ENCODE measurements around the gene SPINK5.

SPINK5 gene, protein sequence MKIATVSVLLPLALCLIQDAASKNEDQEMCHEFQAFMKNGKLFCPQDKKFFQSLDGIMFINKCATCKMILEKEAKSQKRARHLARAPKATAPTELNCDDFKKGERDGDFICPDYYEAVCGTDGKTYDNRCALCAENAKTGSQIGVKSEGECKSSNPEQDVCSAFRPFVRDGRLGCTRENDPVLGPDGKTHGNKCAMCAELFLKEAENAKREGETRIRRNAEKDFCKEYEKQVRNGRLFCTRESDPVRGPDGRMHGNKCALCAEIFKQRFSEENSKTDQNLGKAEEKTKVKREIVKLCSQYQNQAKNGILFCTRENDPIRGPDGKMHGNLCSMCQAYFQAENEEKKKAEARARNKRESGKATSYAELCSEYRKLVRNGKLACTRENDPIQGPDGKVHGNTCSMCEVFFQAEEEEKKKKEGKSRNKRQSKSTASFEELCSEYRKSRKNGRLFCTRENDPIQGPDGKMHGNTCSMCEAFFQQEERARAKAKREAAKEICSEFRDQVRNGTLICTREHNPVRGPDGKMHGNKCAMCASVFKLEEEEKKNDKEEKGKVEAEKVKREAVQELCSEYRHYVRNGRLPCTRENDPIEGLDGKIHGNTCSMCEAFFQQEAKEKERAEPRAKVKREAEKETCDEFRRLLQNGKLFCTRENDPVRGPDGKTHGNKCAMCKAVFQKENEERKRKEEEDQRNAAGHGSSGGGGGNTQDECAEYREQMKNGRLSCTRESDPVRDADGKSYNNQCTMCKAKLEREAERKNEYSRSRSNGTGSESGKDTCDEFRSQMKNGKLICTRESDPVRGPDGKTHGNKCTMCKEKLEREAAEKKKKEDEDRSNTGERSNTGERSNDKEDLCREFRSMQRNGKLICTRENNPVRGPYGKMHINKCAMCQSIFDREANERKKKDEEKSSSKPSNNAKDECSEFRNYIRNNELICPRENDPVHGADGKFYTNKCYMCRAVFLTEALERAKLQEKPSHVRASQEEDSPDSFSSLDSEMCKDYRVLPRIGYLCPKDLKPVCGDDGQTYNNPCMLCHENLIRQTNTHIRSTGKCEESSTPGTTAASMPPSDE

DNA sequence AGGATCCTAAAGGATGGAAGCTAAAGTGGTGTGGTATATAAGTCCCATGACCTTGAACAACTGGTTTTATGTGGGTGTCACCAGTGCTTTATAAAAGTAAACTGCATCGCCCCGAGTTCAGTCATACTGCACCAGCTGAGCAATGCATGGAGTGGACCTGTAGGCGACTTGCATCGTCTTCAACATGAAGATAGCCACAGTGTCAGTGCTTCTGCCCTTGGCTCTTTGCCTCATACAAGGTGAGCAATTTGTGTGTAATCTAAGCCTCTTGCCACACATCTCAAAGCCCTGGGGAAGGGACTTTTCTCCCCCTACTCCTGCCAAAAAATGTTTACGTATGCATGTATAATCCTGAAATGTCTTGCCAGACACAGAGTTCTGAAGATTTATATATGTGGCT lies at the start of gene SPINK5:
Gene SPINK5 (plus strand): TSS at position 120 of the 400 bp plus-strand sequence. CDS start 65 bp downstream, at position 185.
- Histone ChIP-seq H3K79me2 (no peaks in the 10 kb centered on the region), H3K36me3 (ENCODE audit: control insufficient read depth, insufficient read depth, low read length) (no peaks in the 10 kb centered on the region), H3K9me3 (ENCODE audit: control insufficient read depth, low read length) (no peaks in the 10 kb centered on the region), H3K4me1 (no peaks in the 10 kb centered on the region), H3K27ac (no peak within 1 kb of the TSS), H3K4me3 (ENCODE audit: low read depth, low read length) (no peak within 1 kb of the TSS), H3K4me2 (ENCODE audit: low read length) (no peak within 1 kb of the TSS), H2AFZ (no peak within 1 kb of the TSS), H3K27me3 (ENCODE audit: control insufficient read depth, insufficient read depth, low read length) (no peaks in the 10 kb centered on the region), H3K9ac (no peak within 1 kb of the TSS)
- TF ChIP-seq, protein P1, sequence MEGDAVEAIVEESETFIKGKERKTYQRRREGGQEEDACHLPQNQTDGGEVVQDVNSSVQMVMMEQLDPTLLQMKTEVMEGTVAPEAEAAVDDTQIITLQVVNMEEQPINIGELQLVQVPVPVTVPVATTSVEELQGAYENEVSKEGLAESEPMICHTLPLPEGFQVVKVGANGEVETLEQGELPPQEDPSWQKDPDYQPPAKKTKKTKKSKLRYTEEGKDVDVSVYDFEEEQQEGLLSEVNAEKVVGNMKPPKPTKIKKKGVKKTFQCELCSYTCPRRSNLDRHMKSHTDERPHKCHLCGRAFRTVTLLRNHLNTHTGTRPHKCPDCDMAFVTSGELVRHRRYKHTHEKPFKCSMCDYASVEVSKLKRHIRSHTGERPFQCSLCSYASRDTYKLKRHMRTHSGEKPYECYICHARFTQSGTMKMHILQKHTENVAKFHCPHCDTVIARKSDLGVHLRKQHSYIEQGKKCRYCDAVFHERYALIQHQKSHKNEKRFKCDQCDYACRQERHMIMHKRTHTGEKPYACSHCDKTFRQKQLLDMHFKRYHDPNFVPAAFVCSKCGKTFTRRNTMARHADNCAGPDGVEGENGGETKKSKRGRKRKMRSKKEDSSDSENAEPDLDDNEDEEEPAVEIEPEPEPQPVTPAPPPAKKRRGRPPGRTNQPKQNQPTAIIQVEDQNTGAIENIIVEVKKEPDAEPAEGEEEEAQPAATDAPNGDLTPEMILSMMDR (IDR thresholded peaks at IDR 0.05) = no peak

DNA sequence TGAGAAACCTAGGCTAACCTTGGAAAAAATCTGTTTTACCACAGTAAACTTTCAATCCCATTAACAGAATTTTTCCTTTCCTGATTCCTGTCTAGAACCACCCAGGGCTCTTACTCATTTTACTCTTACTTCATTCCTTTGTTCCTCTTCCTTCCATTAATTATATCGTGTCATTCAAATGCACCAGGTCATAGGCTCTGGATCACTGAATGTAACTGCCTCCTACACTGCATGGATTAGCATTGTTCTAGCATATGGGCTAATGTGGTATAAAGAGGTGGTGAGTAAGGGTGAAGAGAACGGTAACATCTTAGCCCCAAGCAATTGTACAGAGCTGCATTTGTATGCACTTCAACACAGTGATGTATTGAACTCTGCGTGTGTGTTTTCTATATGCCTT lies 49.5 kb upstream of the SPINK5 start:
- no peaks in the 10 kb centered on the region for H3K9me3 ChIP-seq (ENCODE audit: control insufficient read depth, low read length)
- no peaks in the 10 kb centered on the region for H3K27me3 ChIP-seq (ENCODE audit: control insufficient read depth, insufficient read depth, low read length)
- no peak overlapping the region for H3K27ac ChIP-seq
- H2AFZ ChIP-seq = no peak overlapping the region
- H3K36me3 ChIP-seq (ENCODE audit: control insufficient read depth, insufficient read depth, low read length) = peaks cover 2% of the 10 kb centered on the region
- H3K9ac ChIP-seq = no peak overlapping the region
- H3K79me2 ChIP-seq = no peaks in the 10 kb centered on the region
- no peak overlapping the region for H3K4me3 ChIP-seq (ENCODE audit: low read depth, low read length)
- TF ChIP-seq, protein P1 (IDR thresholded peaks at IDR 0.05) = no peak
- no peak overlapping the region for H3K4me2 ChIP-seq (ENCODE audit: low read length)
- no peaks in the 10 kb centered on the region for H3K4me1 ChIP-seq

- H3K4me3 ChIP-seq (ENCODE audit: low read depth, low read length) = no peak overlapping the region
- no peaks in the 10 kb centered on the region for H3K4me1 ChIP-seq
- no peaks in the 10 kb centered on the region for H3K79me2 ChIP-seq
- TF ChIP-seq, protein P1 (IDR thresholded peaks at IDR 0.05) = no peak
- H3K27ac ChIP-seq = no peak overlapping the region
- no peak overlapping the region for H3K4me2 ChIP-seq (ENCODE audit: low read length)
- no peak overlapping the region for H3K9ac ChIP-seq
- H3K9me3 ChIP-seq (ENCODE audit: control insufficient read depth, low read length) = no peaks in the 10 kb centered on the region
- H3K36me3 ChIP-seq (ENCODE audit: control insufficient read depth, insufficient read depth, low read length) = no peaks in the 10 kb centered on the region
- H3K27me3 ChIP-seq (ENCODE audit: control insufficient read depth, insufficient read depth, low read length) = no peaks in the 10 kb centered on the region
- H2AFZ ChIP-seq = no peak overlapping the region
Measured at GRCh38 chr5:148020257-148020988, 43.4 kb upstream of the SPINK5 start.

DNA sequence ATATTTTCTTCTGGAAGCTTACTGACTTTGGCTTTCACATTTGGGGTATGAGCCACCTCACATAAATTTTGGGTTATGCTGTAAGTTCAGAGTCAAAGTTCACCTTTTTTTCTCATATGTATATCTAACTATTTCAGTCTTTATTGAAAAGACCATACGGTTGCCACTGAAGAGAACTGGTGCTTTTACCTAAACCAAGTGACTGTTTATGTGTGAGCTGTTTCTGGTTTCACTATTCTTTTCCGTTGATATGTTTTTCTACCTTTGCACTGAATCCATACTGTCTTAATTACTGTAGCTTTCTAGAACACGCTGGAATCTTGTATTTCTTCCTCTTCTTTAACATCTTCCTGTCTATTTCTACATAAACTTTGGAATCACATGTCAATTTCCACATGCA lies 36.3 kb upstream of the SPINK5 start:
- no peaks in the 10 kb centered on the region for H3K79me2 ChIP-seq
- no peaks in the 10 kb centered on the region for H3K9me3 ChIP-seq (ENCODE audit: control insufficient read depth, low read length)
- TF ChIP-seq, protein P1 (IDR thresholded peaks at IDR 0.05) = no peak
- no peak overlapping the region for H2AFZ ChIP-seq
- no peak overlapping the region for H3K27ac ChIP-seq
- H3K36me3 ChIP-seq (ENCODE audit: control insufficient read depth, insufficient read depth, low read length) = no peaks in the 10 kb centered on the region
- no peaks in the 10 kb centered on the region for H3K27me3 ChIP-seq (ENCODE audit: control insufficient read depth, insufficient read depth, low read length)
- H3K4me2 ChIP-seq (ENCODE audit: low read length) = no peak overlapping the region
- no peak overlapping the region for H3K4me3 ChIP-seq (ENCODE audit: low read depth, low read length)
- H3K9ac ChIP-seq = no peak overlapping the region
- H3K4me1 ChIP-seq = no peaks in the 10 kb centered on the region

Data from parathyroid adenoma (tissue), 2 donors.